WTC11 (cell line): ENCODE data around the gene RBX1. TPM values are rescaled to one million over a fixed set of nuclear protein-coding genes. Genes with fewer than 3 reads are reported as not detected.

Source experiments
- ATAC-seq: fragments of 200-7000 bp; cut with Tn5 transposase; 2 replicates; pipeline ENCODE4 v1.10.0; 2021; ENCODE audit warnings: mild to moderate bottlenecking, moderate library complexity
- Bru-seq: library from RNA; stranded (reverse); fragments of 400-500 nt; gene quantifications from one replicate; lab custom pipeline; 2021; lab: Mats Ljungman, UMichigan
- CTCF ChIA-PET: fragments of 300-600 bp; sonication (Branson Sonifier 250); formaldehyde crosslinking; loops from one replicate; lab custom pipeline; 2021; ENCODE audit warnings: antibody characterized with exemption; lab: Charles Lee
- POLR2A ChIA-PET: fragments of 350-600 bp; sonication (Branson Sonifier 250); formaldehyde crosslinking; loops from one replicate; lab custom pipeline; 2021; ENCODE audit warnings: antibody characterized with exemption; lab: Charles Lee
- DNase-seq: peaks from one replicate; pipeline ENCODE4 v3.0.0; 2021; ENCODE audit warnings: low spot score
- H3K27ac Mint-ChIP-seq: 2 replicates; pipeline ENCODE4 v1.8.0; 2021; ENCODE audit warnings: mixed read lengths
- H3K27me3 Mint-ChIP-seq: 2 replicates; pipeline ENCODE4 v1.8.0; 2021; ENCODE audit warnings: low read depth, mild to moderate bottlenecking, moderate library complexity, mixed read lengths
- H3K36me3 Mint-ChIP-seq: 2 replicates; pipeline ENCODE4 v1.8.0; 2021; ENCODE audit warnings: mixed read lengths
- H3K4me1 Mint-ChIP-seq: 2 replicates; pipeline ENCODE4 v1.8.0; 2022; ENCODE audit warnings: mixed read lengths
- H3K4me3 Mint-ChIP-seq: 2 replicates; pipeline ENCODE4 v1.8.0; 2021; ENCODE audit warnings: mild to moderate bottlenecking, moderate library complexity, mixed read lengths
- H3K9me3 Mint-ChIP-seq: 2 replicates; pipeline ENCODE4 v1.8.0; 2021; ENCODE audit warnings: mixed read lengths
- CBFB ChIP-seq: sonication (generic); formaldehyde crosslinking; IDR thresholded peaks from 2 replicates; pipeline ENCODE4 v1.8.1; 2022; ENCODE audit warnings: mild to moderate bottlenecking, low read depth, missing genetic modification reagents
- ESRRA ChIP-seq: sonication (generic); formaldehyde crosslinking; IDR thresholded peaks from 2 replicates; pipeline ENCODE4 v1.8.1; 2022; ENCODE audit warnings: mild to moderate bottlenecking, missing genetic modification reagents, borderline replicate concordance
- FOXK1 ChIP-seq: sonication (generic); formaldehyde crosslinking; IDR thresholded peaks from 2 replicates; pipeline ENCODE4 v1.8.0; 2022; ENCODE audit warnings: mild to moderate bottlenecking, moderate library complexity, missing genetic modification reagents
- HMGA2 ChIP-seq: fragments of 250-450 bp; sonication (Bioruptor Pico); IDR thresholded peaks from 2 replicates; pipeline ENCODE4 v1.4.0; 2021; ENCODE audit warnings: mild to moderate bottlenecking, moderate library complexity
- IRF2 ChIP-seq: sonication (generic); formaldehyde crosslinking; IDR thresholded peaks from 2 replicates; pipeline ENCODE4 v1.8.0; 2022; ENCODE audit warnings: low read depth, missing genetic modification reagents, borderline replicate concordance
- JAZF1 ChIP-seq: fragments of 250-450 bp; sonication (Bioruptor Pico); IDR thresholded peaks from 2 replicates; pipeline ENCODE4 v1.9.0; 2021; ENCODE audit warnings: moderate library complexity, mild to moderate bottlenecking, inconsistent platforms
- KAT7 ChIP-seq: sonication (generic); formaldehyde crosslinking; IDR thresholded peaks from 2 replicates; pipeline ENCODE4 v1.8.1; 2023; ENCODE audit warnings: missing genetic modification reagents, mild to moderate bottlenecking, borderline replicate concordance
- MXD4 ChIP-seq: fragments of 250-450 bp; sonication (Bioruptor Pico); IDR thresholded peaks from 2 replicates; pipeline ENCODE4 v1.8.0; 2021; ENCODE audit warnings: mild to moderate bottlenecking, moderate library complexity, borderline replicate concordance
- NFE2L1 ChIP-seq: sonication (generic); formaldehyde crosslinking; IDR thresholded peaks from 2 replicates; pipeline ENCODE4 v1.8.1; 2023; ENCODE audit warnings: missing genetic modification reagents
- NFYB ChIP-seq: sonication (generic); formaldehyde crosslinking; conservative IDR thresholded peaks from 2 replicates; pipeline ENCODE4 v1.8.0; 2022; ENCODE audit warnings: low read depth, missing genetic modification reagents
- NR2C2 ChIP-seq: sonication (generic); formaldehyde crosslinking; IDR thresholded peaks from 2 replicates; pipeline ENCODE4 v1.8.0; 2022; ENCODE audit warnings: mild to moderate bottlenecking, missing genetic modification reagents
- SMAD3 ChIP-seq: sonication (generic); formaldehyde crosslinking; IDR thresholded peaks from 2 replicates; pipeline ENCODE4 v1.8.0; 2022; ENCODE audit warnings: missing genetic modification reagents, mild to moderate bottlenecking, borderline replicate concordance
- SMAD4 ChIP-seq: sonication (generic); formaldehyde crosslinking; IDR thresholded peaks from 2 replicates; pipeline ENCODE4 v1.8.0; 2022; ENCODE audit warnings: mild to moderate bottlenecking, missing genetic modification reagents
- SP1 ChIP-seq: sonication (generic); formaldehyde crosslinking; conservative IDR thresholded peaks from 2 replicates; pipeline ENCODE4 v1.8.1; 2022; ENCODE audit warnings: missing genetic modification reagents
- TEAD1 ChIP-seq: sonication (generic); formaldehyde crosslinking; IDR thresholded peaks from 2 replicates; pipeline ENCODE4 v1.8.0; 2022; ENCODE audit warnings: mild to moderate bottlenecking, missing genetic modification reagents
- TEAD4 ChIP-seq: sonication (generic); formaldehyde crosslinking; IDR thresholded peaks from 2 replicates; pipeline ENCODE4 v1.8.0; 2022; ENCODE audit warnings: mild to moderate bottlenecking, missing genetic modification reagents
- ZBTB21 ChIP-seq: sonication (generic); formaldehyde crosslinking; IDR thresholded peaks from 2 replicates; pipeline ENCODE4 v1.8.1; 2023; ENCODE audit warnings: mild to moderate bottlenecking, missing genetic modification reagents, borderline replicate concordance
- ZNF416 ChIP-seq: fragments of 250-450 bp; sonication (Bioruptor Pico); IDR thresholded peaks from 2 replicates; pipeline ENCODE4 v1.9.0; 2021; ENCODE audit warnings: mild to moderate bottlenecking, inconsistent platforms
- ZNF423 ChIP-seq: fragments of 250-450 bp; sonication (Bioruptor Pico); IDR thresholded peaks from 2 replicates; pipeline ENCODE4 v2.1.2; 2022; ENCODE audit warnings: mild to moderate bottlenecking, moderate library complexity
- long read RNA-seq, 3 experiments: library from RNA in 1 of 3; library from capped mRNA in 1 of 3; library from polyadenylated mRNA in 1 of 3; unstranded in 2 of 3; stranded (forward) in 1 of 3; transcript quantifications; one replicate each; pipeline ENCODE4 v2.0.0, GENCODE V29; 2021
- total RNA-seq: library from RNA; stranded (reverse); gene quantifications from 3 replicates; pipeline ENCODE4 v1.2.3, GENCODE V29; 2021
- TF ChIP-seq, protein P1 (sequence below): sonication (generic); formaldehyde crosslinking; IDR thresholded peaks from 2 replicates; pipeline ENCODE4 v1.8.1; 2023; ENCODE audit warnings: mild to moderate bottlenecking, moderate library complexity, missing genetic modification reagents
- TF ChIP-seq, protein P2 (sequence below): sonication (generic); formaldehyde crosslinking; IDR thresholded peaks from 2 replicates; pipeline ENCODE4 v1.8.1; 2023; ENCODE audit warnings: mild to moderate bottlenecking, missing genetic modification reagents, moderate library complexity
- TF ChIP-seq, protein P3 (sequence below): sonication (generic); formaldehyde crosslinking; IDR thresholded peaks from 2 replicates; pipeline ENCODE4 v1.8.1; 2022; ENCODE audit warnings: mild to moderate bottlenecking, moderate library complexity, missing genetic modification reagents
- TF ChIP-seq, protein P4 (sequence below): sonication (generic); formaldehyde crosslinking; IDR thresholded peaks from 2 replicates; pipeline ENCODE4 v1.8.1; 2022; ENCODE audit warnings: low read depth, mild to moderate bottlenecking, moderate library complexity, missing genetic modification reagents, borderline replicate concordance
- TF ChIP-seq, protein P5 (sequence below): sonication (generic); formaldehyde crosslinking; IDR thresholded peaks from 2 replicates; pipeline ENCODE4 v1.8.0; 2022; ENCODE audit warnings: mild to moderate bottlenecking, missing genetic modification reagents
- TF ChIP-seq, protein P6 (sequence below): sonication (generic); formaldehyde crosslinking; IDR thresholded peaks from 2 replicates; pipeline ENCODE4 v1.8.0; 2023; ENCODE audit warnings: missing genetic modification reagents, mild to moderate bottlenecking, borderline replicate concordance

Gene RBX1
- 68.2 to 70.8 TPM (median 70.3 TPM) in 3 replicates for total RNA-seq
- percentile 88 among the genes with signal in this experiment for Bru-seq, nascent RNA
- long read RNA-seq, experiment 1, transcript RBX1-201 (5 exons, 1,188 nt) = major isoform, 206 of 220 reads
- long read RNA-seq, experiment 1, partial matches to known transcripts = 2 of 220 reads
- long read RNA-seq, experiment 1, other reads (novel, unspliced or antisense) = 11 of 220 reads
- long read RNA-seq, experiment 2, transcript RBX1-201 (5 exons, 1,188 nt) = major isoform, 127 of 156 reads
- long read RNA-seq, experiment 2, partial matches to known transcripts = 0 of 156 reads
- long read RNA-seq, experiment 2, other reads (novel, unspliced or antisense) = 26 of 156 reads
- long read RNA-seq, experiment 3, transcript RBX1-201 (5 exons, 1,188 nt) = major isoform, 99 of 106 reads
- long read RNA-seq, experiment 3, partial matches to known transcripts = 0 of 106 reads
- long read RNA-seq, experiment 3, other reads (novel, unspliced or antisense) = 7 of 106 reads

DNA sequence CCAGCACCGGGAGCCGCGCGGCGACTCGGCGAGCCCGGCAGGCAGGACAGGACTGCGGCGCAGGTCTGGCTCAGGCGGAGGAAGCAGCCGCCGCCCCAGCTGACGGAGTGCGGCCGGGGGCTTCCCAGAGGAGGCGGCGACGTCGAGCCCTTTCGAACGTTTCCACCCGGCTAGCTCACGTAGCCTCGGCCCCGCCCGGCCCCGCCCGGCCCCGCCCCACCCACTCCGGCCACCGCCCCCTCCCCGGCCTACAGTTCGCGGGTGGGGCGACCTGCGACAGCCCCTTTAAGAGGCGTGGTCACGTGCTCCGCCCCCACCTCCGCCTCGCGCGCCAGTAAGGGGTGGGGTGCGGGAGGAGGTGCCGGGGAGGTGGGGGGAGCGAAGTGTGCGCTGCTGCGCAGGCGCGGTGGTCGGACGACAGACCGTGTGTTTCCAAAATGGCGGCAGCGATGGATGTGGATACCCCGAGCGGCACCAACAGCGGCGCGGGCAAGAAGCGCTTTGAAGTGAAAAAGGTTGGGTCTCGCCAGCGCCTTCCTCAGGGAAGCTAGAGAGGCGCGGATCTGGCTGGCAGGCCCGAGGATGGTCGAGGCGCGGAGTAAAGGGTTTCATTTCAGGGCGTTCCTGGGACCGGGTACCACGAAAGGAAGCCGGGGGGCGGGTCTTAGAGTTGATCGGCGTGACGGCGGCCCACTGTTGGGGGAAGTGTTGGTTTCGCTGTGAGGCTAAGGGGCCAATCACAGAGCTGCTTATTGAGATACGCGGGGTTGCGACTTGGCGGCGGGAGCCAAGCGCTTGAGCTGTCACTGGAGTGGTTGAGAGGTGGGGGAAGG is at the start of gene RBX1:
Gene RBX1 (plus strand): TSS at position 417 of the 833 bp plus-strand sequence. CDS start 21 bp downstream, at position 438.
- DNase-seq = peak; percentile 98
- H3K4me1 Mint-ChIP-seq = peaks cover 11% of the 10 kb centered on the region
- peak within 1 kb of the TSS; percentile 99 for H3K27ac Mint-ChIP-seq
- H3K27me3 Mint-ChIP-seq = no peaks in the 10 kb centered on the region; the same call in 1 of the 2 replicates
- peaks cover 27% of the 10 kb centered on the region for H3K36me3 Mint-ChIP-seq
- ATAC-seq = peak; percentile 87
- no peaks in the 10 kb centered on the region for H3K9me3 Mint-ChIP-seq
- ChIA-PET POLR2A (interaction anchor here (0.8 to 2.5 kb wide), 11 partner anchors 21 to 430 kb away, joined by 3 to 31 read pairs (median 4); partner anchors contain the start of genes EP300, ST13, TEF and XPNPEP3), CTCF (interaction anchor here (0.6 to 2.7 kb wide), 5 partner anchors 28 to 472 kb away, joined by 3 to 28 read pairs (median 8); no protein-coding TSS in a partner anchor)
- peak within 1 kb of the TSS; percentile 100 for H3K4me3 Mint-ChIP-seq
- TF ChIP-seq, protein P1, sequence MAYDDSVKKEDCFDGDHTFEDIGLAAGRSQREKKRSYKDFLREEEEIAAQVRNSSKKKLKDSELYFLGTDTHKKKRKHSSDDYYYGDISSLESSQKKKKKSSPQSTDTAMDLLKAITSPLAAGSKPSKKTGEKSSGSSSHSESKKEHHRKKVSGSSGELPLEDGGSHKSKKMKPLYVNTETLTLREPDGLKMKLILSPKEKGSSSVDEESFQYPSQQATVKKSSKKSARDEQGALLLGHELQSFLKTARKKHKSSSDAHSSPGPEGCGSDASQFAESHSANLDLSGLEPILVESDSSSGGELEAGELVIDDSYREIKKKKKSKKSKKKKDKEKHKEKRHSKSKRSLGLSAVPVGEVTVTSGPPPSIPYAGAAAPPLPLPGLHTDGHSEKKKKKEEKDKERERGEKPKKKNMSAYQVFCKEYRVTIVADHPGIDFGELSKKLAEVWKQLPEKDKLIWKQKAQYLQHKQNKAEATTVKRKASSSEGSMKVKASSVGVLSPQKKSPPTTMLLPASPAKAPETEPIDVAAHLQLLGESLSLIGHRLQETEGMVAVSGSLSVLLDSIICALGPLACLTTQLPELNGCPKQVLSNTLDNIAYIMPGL (CRISPR knock-in tag) = no peak
- TF ChIP-seq HMGA2 (CRISPR knock-in tag) (0 out of 2 replicates have a peak, but pooled peaks have one; percentile 23), KAT7 (no peak), NR2C2 (CRISPR knock-in tag) (no peak), IRF2 (CRISPR knock-in tag) (no peak), NFYB (CRISPR knock-in tag) (peak; percentile 89), MXD4 (CRISPR knock-in tag) (no peak), TEAD1 (CRISPR knock-in tag) (0 out of 2 replicates have a peak, but pooled peaks have one; percentile 35), CBFB (CRISPR knock-in tag) (0 out of 2 replicates have a peak, but pooled peaks have one; percentile 82), ZBTB21 (CRISPR knock-in tag) (no peak), SP1 (CRISPR knock-in tag) (peak; percentile 96), ESRRA (CRISPR knock-in tag) (0 out of 2 replicates have a peak, but pooled peaks have one; percentile 22), JAZF1 (CRISPR knock-in tag) (no peak), TEAD4 (CRISPR knock-in tag) (no peak), FOXK1 (CRISPR knock-in tag) (peak; percentile 86), ZNF423 (no peak), SMAD4 (CRISPR knock-in tag) (no peak), ZNF416 (CRISPR knock-in tag) (no peak), NFE2L1 (no peak), SMAD3 (CRISPR knock-in tag) (0 out of 2 replicates have a peak, but pooled peaks have one; percentile 22)
- TF ChIP-seq, protein P2, sequence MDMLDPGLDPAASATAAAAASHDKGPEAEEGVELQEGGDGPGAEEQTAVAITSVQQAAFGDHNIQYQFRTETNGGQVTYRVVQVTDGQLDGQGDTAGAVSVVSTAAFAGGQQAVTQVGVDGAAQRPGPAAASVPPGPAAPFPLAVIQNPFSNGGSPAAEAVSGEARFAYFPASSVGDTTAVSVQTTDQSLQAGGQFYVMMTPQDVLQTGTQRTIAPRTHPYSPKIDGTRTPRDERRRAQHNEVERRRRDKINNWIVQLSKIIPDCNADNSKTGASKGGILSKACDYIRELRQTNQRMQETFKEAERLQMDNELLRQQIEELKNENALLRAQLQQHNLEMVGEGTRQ (CRISPR knock-in tag) = peak; percentile 94
- TF ChIP-seq, protein P3, sequence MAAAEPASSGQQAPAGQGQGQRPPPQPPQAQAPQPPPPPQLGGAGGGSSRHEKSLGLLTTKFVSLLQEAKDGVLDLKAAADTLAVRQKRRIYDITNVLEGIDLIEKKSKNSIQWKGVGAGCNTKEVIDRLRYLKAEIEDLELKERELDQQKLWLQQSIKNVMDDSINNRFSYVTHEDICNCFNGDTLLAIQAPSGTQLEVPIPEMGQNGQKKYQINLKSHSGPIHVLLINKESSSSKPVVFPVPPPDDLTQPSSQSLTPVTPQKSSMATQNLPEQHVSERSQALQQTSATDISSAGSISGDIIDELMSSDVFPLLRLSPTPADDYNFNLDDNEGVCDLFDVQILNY = no peak
- TF ChIP-seq, protein P4, sequence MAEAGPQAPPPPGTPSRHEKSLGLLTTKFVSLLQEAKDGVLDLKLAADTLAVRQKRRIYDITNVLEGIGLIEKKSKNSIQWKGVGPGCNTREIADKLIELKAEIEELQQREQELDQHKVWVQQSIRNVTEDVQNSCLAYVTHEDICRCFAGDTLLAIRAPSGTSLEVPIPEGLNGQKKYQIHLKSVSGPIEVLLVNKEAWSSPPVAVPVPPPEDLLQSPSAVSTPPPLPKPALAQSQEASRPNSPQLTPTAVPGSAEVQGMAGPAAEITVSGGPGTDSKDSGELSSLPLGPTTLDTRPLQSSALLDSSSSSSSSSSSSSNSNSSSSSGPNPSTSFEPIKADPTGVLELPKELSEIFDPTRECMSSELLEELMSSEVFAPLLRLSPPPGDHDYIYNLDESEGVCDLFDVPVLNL = no peak
- TF ChIP-seq, protein P5, sequence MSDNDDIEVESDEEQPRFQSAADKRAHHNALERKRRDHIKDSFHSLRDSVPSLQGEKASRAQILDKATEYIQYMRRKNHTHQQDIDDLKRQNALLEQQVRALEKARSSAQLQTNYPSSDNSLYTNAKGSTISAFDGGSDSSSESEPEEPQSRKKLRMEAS (CRISPR knock-in tag) = peak; percentile 65
- TF ChIP-seq, protein P6, sequence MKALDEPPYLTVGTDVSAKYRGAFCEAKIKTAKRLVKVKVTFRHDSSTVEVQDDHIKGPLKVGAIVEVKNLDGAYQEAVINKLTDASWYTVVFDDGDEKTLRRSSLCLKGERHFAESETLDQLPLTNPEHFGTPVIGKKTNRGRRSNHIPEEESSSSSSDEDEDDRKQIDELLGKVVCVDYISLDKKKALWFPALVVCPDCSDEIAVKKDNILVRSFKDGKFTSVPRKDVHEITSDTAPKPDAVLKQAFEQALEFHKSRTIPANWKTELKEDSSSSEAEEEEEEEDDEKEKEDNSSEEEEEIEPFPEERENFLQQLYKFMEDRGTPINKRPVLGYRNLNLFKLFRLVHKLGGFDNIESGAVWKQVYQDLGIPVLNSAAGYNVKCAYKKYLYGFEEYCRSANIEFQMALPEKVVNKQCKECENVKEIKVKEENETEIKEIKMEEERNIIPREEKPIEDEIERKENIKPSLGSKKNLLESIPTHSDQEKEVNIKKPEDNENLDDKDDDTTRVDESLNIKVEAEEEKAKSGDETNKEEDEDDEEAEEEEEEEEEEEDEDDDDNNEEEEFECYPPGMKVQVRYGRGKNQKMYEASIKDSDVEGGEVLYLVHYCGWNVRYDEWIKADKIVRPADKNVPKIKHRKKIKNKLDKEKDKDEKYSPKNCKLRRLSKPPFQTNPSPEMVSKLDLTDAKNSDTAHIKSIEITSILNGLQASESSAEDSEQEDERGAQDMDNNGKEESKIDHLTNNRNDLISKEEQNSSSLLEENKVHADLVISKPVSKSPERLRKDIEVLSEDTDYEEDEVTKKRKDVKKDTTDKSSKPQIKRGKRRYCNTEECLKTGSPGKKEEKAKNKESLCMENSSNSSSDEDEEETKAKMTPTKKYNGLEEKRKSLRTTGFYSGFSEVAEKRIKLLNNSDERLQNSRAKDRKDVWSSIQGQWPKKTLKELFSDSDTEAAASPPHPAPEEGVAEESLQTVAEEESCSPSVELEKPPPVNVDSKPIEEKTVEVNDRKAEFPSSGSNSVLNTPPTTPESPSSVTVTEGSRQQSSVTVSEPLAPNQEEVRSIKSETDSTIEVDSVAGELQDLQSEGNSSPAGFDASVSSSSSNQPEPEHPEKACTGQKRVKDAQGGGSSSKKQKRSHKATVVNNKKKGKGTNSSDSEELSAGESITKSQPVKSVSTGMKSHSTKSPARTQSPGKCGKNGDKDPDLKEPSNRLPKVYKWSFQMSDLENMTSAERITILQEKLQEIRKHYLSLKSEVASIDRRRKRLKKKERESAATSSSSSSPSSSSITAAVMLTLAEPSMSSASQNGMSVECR = peak; percentile 51; the same call in 1 of the 2 replicates
